GM12874 (cell line): Measurements from ENCODE around the gene ARHGAP10.

Experiments used
- CTCF ChIP-seq: IDR thresholded peaks from 2 replicates; pipeline ENCODE4 v1.5.1; 2011; ENCODE audit warnings: low read depth, mild to moderate bottlenecking, control low read depth, low read length, moderate library complexity; ENCODE audit not compliant: insufficient read depth

ARHGAP10 gene

GRCh38 chr4:147761218-147761883, 29.5 kb downstream of the ARHGAP10 start:
- TF ChIP-seq CTCF, result no peak

GRCh38 chr4:147764337-147764736, 32.4 kb downstream of the ARHGAP10 start:
- TF ChIP-seq CTCF, result no peak

- TF ChIP-seq CTCF, result no peak
Observed at GRCh38 chr4:147765121-147765529, 33.2 kb downstream of the ARHGAP10 start.

GRCh38 chr4:147768113-147768512, 36.2 kb downstream of the ARHGAP10 start:
- TF ChIP-seq CTCF, result no peak

GRCh38 chr4:147769386-147769785, 37.5 kb downstream of the ARHGAP10 start:
- no peak for TF ChIP-seq CTCF

GRCh38 chr4:147770831-147771230, 38.9 kb downstream of the ARHGAP10 start:
- TF ChIP-seq CTCF, result no peak

- TF ChIP-seq CTCF, result no peak
Observed at GRCh38 chr4:147772056-147772455, 40.2 kb downstream of the ARHGAP10 start.

GRCh38 chr4:147772459-147772969, 40.6 kb downstream of the ARHGAP10 start:
- no peak for TF ChIP-seq CTCF
